Suprapubic skin (tissue), 4 donors: ENCODE measurements around the gene HOXA1.

ENCODE experiments used
- EP300 ChIP-seq: sonication (generic); formaldehyde crosslinking; IDR thresholded peaks from one replicate; pipeline ENCODE4 v1.6.1; 2017; ENCODE audit warnings: antibody characterized with exemption
- POLR2A ChIP-seq, 2 donors: fragments of 450-650 bp; IDR thresholded peaks; one replicate each; pipeline ENCODE4 v1.6.1; 2017; ENCODE audit warnings: antibody characterized with exemption in 2 of 2, mild to moderate bottlenecking in 2 of 2, moderate library complexity in 2 of 2
- POLR2AphosphoS5 ChIP-seq, 3 donors: sonication (generic); formaldehyde crosslinking; IDR thresholded peaks; one replicate each; pipeline ENCODE4 v1.6.1; 2017; ENCODE audit warnings: antibody characterized with exemption in 3 of 3
- TF ChIP-seq, protein P1 (sequence below), 2 donors: fragments of 200-600 bp in 1 of 2; fragments of 450-650 bp in 1 of 2; sonication (generic) in 1 of 2; IDR thresholded peaks; one replicate each; pipeline ENCODE4 v1.5.1; 2016 to 2019; ENCODE audit warnings: antibody characterized with exemption in 2 of 2, mild to moderate bottlenecking in 1 of 2, moderate library complexity in 1 of 2

DNA sequence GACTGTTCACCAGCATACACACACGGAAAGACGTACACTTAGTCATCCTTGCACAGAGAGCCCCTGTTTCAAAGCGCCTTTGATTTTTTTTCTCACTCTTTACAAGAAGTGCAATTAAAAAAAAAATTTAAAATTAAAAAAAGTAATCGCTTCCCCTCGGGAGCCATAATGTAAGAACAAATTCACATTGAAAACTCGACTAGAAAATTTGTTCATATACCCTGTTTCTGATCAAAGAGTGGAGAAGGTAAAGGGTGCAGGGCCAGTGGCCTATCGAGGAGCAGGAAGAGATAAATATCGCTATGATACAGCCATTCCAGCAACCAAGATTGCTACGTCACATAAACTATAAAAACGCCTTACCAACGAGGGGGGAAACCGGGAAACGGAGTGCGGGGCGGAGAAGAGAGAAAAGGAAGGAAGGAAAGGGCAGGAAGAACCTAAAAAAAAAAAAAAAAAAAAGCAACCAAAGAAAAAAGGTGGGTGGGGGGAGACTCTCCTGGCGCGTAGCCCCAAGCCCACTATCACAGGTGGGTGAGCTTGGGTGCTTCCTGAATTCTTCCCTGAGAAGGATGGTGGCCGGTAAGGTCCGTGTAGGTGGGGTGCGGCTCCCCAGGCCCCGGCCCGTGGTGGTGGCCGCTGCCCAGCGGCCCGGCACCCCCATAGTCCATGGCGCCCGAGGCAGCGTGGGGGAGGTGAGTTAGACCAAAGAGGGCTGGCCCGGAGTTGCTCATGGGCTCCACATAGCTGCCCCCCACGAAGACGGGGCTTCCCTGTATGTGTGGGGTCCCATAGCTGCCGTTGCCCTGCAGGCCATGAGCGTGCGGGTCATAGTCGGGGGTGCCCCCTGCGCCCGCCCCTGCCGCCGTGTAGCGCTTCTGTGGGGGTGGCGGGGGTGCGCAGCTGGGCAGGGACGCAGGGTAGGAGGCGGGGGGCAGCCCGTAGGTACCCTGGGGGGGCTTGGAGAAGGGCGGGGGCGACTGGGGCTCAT lies 11.9 kb upstream of the HOXA1 start:
- TF ChIP-seq, protein P1, sequence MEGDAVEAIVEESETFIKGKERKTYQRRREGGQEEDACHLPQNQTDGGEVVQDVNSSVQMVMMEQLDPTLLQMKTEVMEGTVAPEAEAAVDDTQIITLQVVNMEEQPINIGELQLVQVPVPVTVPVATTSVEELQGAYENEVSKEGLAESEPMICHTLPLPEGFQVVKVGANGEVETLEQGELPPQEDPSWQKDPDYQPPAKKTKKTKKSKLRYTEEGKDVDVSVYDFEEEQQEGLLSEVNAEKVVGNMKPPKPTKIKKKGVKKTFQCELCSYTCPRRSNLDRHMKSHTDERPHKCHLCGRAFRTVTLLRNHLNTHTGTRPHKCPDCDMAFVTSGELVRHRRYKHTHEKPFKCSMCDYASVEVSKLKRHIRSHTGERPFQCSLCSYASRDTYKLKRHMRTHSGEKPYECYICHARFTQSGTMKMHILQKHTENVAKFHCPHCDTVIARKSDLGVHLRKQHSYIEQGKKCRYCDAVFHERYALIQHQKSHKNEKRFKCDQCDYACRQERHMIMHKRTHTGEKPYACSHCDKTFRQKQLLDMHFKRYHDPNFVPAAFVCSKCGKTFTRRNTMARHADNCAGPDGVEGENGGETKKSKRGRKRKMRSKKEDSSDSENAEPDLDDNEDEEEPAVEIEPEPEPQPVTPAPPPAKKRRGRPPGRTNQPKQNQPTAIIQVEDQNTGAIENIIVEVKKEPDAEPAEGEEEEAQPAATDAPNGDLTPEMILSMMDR (IDR thresholded peaks at IDR 0.05) = no peak
- TF ChIP-seq POLR2AphosphoS5 (IDR thresholded peaks at IDR 0.05) (no peak), POLR2A (IDR thresholded peaks at IDR 0.05) (no peak), EP300 (no peak)
